Epithelial cell of prostate (primary cell): ENCODE data around the gene VSX2.

Experiments used
- DNase-seq: peaks from one replicate; pipeline ENCODE4 v3.0.0-alpha.2; 2011; ENCODE audit warnings: low read depth, low spot score
- H3K27ac ChIP-seq: fragments of 450-650 bp; 2 replicates; pipeline ENCODE4 v1.5.1; 2017; ENCODE audit warnings: mild to moderate bottlenecking

Gene VSX2

GRCh38 chr14:74220991-74221390, 18.3 kb upstream of the VSX2 start:
- DNase-seq: no peak
- no peak overlapping the region for H3K27ac ChIP-seq

- DNase-seq: no peak
- H3K27ac ChIP-seq: no peak overlapping the region
These were observed 17.5 kb upstream of the VSX2 start for GRCh38 chr14:74221741-74222140.

GRCh38 chr14:74223016-74223415, 16.2 kb upstream of the VSX2 start:
- no peak overlapping the region for H3K27ac ChIP-seq
- DNase-seq: no peak

- no peak for DNase-seq
- H3K27ac ChIP-seq: no peak overlapping the region
These were observed 7.5 kb upstream of the VSX2 start for GRCh38 chr14:74231784-74232183.

GRCh38 chr14:74235017-74235416, 4.2 kb upstream of the VSX2 start:
- DNase-seq: no peak
- no peak overlapping the region for H3K27ac ChIP-seq

- H3K27ac ChIP-seq: no peak overlapping the region
- no peak for DNase-seq
These were observed 1.8 kb upstream of the VSX2 start for GRCh38 chr14:74237441-74237840.

GRCh38 chr14:74239848-74240793, 872 bp downstream of the VSX2 start:
- DNase-seq: no peak
- H3K27ac ChIP-seq: no peak overlapping the region

GRCh38 chr14:74240794-74241651, 1.8 kb downstream of the VSX2 start:
- H3K27ac ChIP-seq: no peak overlapping the region
- DNase-seq: no peak

- H3K27ac ChIP-seq: no peak overlapping the region
- DNase-seq: no peak
These were observed 2.4 kb downstream of the VSX2 start for GRCh38 chr14:74241652-74242017.

GRCh38 chr14:74242021-74242779, 3.0 kb downstream of the VSX2 start:
- DNase-seq: no peak
- H3K27ac ChIP-seq: no peak overlapping the region

- no peak for DNase-seq
- no peak overlapping the region for H3K27ac ChIP-seq
These were observed 3.5 kb downstream of the VSX2 start for GRCh38 chr14:74242780-74243042.

- no peak for DNase-seq
- H3K27ac ChIP-seq: no peak overlapping the region
These were observed 3.8 kb downstream of the VSX2 start for GRCh38 chr14:74243051-74243450.

GRCh38 chr14:74244115-74244514, 4.9 kb downstream of the VSX2 start:
- no peak for DNase-seq
- H3K27ac ChIP-seq: no peak overlapping the region

- no peak for DNase-seq
- no peak overlapping the region for H3K27ac ChIP-seq
These were observed 6.0 kb downstream of the VSX2 start for GRCh38 chr14:74245292-74245691.

- DNase-seq: no peak
- H3K27ac ChIP-seq: no peak overlapping the region
These were observed 7.3 kb downstream of the VSX2 start for GRCh38 chr14:74246542-74246941.

GRCh38 chr14:74248017-74248416, 8.8 kb downstream of the VSX2 start:
- no peak overlapping the region for H3K27ac ChIP-seq
- no peak for DNase-seq

GRCh38 chr14:74249433-74250375, 10.5 kb downstream of the VSX2 start:
- no peak for DNase-seq
- no peak overlapping the region for H3K27ac ChIP-seq

- no peak for DNase-seq
- no peak overlapping the region for H3K27ac ChIP-seq
These were observed 16.0 kb downstream of the VSX2 start for GRCh38 chr14:74255281-74255680.

GRCh38 chr14:74257078-74257940, 18.1 kb downstream of the VSX2 start:
- no peak overlapping the region for H3K27ac ChIP-seq
- DNase-seq: no peak
